ENCODE data around the gene CCR5.
"Not testable (repeated sequence)": the region's sequence is repeated elsewhere in the genome, so short reads cannot be mapped to it uniquely, and the experiment has no call there.

Gene CCR5

DNA sequence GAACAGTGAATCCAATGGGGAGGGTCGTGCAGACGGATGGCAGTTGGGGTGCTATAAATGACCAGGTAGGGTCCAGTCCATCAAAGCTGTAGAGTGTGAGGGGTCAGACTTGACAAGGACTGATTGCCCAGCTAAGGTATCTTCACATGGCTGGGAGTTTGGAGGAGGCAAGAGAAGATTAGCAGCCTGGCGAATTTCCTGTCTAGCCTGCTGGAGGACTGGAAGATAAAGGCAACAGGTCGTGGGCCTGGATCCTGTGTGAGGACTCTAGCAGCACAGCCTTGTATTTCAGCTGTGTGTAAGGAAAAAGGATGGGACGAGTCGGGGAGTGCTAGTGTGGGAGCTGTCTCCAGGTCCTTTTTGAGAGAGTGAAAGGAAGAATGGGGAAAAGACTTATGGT is 18.6 kb downstream of the CCR5 start:
- Histone ChIP-seq H3K27me3 (ENCODE audit: low read depth, low read length) (no peaks in the 10 kb centered on the region), H3K4me1 (ENCODE audit: control insufficient read depth in 1 of 2, insufficient read depth in 2 of 2, low read length in 2 of 2) (no peaks in the 10 kb centered on the region), H3K27ac (ENCODE audit: low read length) (no peak overlapping the region), H3K9me3 (ENCODE audit: control insufficient read depth in 1 of 2, low read length in 2 of 2) (no peaks in the 10 kb centered on the region), H3K36me3 (ENCODE audit: control insufficient read depth in 1 of 2, insufficient read depth in 2 of 2, low read length in 2 of 2) (no peaks in the 10 kb centered on the region), H3K4me3 (ENCODE audit: low read depth in 1 of 2, low read length in 2 of 2) (no peak overlapping the region)

DNA sequence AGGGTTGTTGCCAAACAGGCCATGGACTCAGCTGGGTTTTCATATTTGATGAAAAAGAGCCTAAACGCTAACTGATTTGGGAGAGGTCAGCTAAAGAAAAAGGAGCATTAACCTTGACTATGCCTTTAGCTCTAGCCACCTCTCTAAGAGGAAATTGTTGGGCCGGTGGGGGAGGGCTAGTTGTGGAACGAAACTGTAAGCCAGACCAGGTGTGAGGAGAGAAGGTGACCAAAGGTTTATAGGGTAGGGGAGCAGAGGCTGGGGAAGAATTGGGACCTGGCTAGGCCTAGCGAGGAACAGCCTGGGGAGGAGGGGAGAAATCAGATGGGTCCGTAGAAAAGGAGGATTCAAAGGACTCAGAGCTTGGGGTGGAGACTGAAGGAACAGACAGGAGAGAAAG is 20.8 kb downstream of the CCR5 start:
- H3K27me3 ChIP-seq (ENCODE audit: low read depth, low read length); H3K36me3 ChIP-seq (ENCODE audit: control insufficient read depth in 1 of 2, insufficient read depth in 2 of 2, low read length in 2 of 2); H3K4me3 ChIP-seq (ENCODE audit: low read depth in 1 of 2, low read length in 2 of 2); H3K9me3 ChIP-seq (ENCODE audit: control insufficient read depth in 1 of 2, low read length in 2 of 2); H3K27ac ChIP-seq (ENCODE audit: low read length); H3K4me1 ChIP-seq (ENCODE audit: control insufficient read depth in 1 of 2, insufficient read depth in 2 of 2, low read length in 2 of 2): not testable (repeated sequence)

DNA sequence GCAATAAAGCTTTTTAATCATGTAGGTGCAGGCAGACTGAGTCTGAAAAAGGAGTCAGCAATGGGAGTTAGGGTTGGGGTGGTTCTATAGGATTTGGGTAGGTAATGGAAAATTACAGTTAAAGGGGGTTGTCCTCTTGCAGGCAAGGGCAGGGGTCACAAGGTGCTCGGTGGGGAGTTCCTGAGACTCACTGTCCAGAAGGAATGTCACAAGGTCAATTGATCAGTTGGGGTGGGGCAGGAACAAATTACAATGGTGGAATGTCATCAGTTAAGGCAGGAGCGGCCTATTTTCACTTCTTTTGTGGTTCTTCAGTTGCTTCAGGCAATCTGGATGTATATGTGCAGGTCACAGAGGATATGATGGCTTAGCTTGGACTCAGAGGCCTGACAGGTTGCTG is 22.3 kb downstream of the CCR5 start:
- no peak overlapping the region for H3K4me3 ChIP-seq (ENCODE audit: low read depth in 1 of 2, low read length in 2 of 2)
- H3K27ac ChIP-seq (ENCODE audit: low read length), result no peak overlapping the region
- H3K9me3 ChIP-seq (ENCODE audit: control insufficient read depth in 1 of 2, low read length in 2 of 2), result no peaks in the 10 kb centered on the region
- no peaks in the 10 kb centered on the region for H3K4me1 ChIP-seq (ENCODE audit: control insufficient read depth in 1 of 2, insufficient read depth in 2 of 2, low read length in 2 of 2)
- no peaks in the 10 kb centered on the region for H3K27me3 ChIP-seq (ENCODE audit: low read depth, low read length)
- no peaks in the 10 kb centered on the region for H3K36me3 ChIP-seq (ENCODE audit: control insufficient read depth in 1 of 2, insufficient read depth in 2 of 2, low read length in 2 of 2)

DNA sequence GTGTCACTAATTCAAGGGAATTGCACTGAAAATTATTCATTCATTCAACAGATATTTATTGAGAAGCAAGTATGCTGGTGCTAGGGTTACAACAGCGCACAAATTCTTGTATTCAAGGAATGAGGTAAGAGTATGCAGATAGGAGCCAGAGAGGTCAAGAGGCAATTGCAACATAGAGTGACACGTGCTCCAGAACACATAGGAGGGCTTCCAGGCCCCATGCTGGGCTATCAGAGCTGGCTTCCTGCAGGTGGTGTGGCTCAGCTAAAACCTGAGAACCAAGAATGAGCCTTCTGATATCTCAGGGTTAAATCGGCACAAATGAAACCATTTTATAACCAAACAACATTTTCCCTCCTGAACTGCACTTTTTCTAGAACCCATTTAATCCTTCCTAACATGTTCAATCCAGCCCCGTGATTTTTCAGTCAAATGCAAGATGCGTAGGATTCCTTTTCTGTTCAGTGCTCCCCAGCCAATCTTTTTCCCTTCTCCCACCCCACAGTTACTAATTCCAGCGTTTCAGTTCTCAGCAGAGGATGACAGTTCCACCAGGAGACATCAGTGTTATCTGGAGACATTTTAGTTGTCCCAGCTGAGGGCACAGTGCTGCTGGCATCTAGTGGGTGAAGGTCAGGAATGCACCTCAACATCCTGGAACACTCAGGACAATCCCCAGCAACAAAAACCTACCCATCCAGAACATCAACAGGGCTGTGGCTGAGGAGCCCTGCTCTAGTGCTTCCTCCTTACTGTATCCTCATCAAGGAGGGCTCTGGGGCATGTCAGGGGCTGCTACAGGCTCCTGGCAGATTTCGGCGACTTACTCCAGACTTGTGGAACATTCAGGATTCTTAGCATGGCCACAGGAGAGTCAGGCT is 23.0 kb downstream of the CCR5 start:
- Histone ChIP-seq H3K36me3 (ENCODE audit: control insufficient read depth in 1 of 2, insufficient read depth in 2 of 2, low read length in 2 of 2) (no peaks in the 10 kb centered on the region), H3K4me1 (ENCODE audit: control insufficient read depth in 1 of 2, insufficient read depth in 2 of 2, low read length in 2 of 2) (no peaks in the 10 kb centered on the region), H3K9me3 (ENCODE audit: control insufficient read depth in 1 of 2, low read length in 2 of 2) (no peaks in the 10 kb centered on the region), H3K27me3 (ENCODE audit: low read depth, low read length) (no peaks in the 10 kb centered on the region), H3K4me3 (ENCODE audit: low read depth in 1 of 2, low read length in 2 of 2) (no peak overlapping the region), H3K27ac (ENCODE audit: low read length) (no peak overlapping the region)

GRCh38 chr3:46395210-46395661 is 24.5 kb downstream of the CCR5 start:
- Histone ChIP-seq H3K27me3 (ENCODE audit: low read depth, low read length) (no peaks in the 10 kb centered on the region), H3K36me3 (ENCODE audit: control insufficient read depth in 1 of 2, insufficient read depth in 2 of 2, low read length in 2 of 2) (no peaks in the 10 kb centered on the region), H3K27ac (ENCODE audit: low read length) (no peak overlapping the region), H3K4me1 (ENCODE audit: control insufficient read depth in 1 of 2, insufficient read depth in 2 of 2, low read length in 2 of 2) (no peaks in the 10 kb centered on the region), H3K4me3 (ENCODE audit: low read depth in 1 of 2, low read length in 2 of 2) (no peak overlapping the region), H3K9me3 (ENCODE audit: control insufficient read depth in 1 of 2, low read length in 2 of 2) (no peaks in the 10 kb centered on the region)

DNA sequence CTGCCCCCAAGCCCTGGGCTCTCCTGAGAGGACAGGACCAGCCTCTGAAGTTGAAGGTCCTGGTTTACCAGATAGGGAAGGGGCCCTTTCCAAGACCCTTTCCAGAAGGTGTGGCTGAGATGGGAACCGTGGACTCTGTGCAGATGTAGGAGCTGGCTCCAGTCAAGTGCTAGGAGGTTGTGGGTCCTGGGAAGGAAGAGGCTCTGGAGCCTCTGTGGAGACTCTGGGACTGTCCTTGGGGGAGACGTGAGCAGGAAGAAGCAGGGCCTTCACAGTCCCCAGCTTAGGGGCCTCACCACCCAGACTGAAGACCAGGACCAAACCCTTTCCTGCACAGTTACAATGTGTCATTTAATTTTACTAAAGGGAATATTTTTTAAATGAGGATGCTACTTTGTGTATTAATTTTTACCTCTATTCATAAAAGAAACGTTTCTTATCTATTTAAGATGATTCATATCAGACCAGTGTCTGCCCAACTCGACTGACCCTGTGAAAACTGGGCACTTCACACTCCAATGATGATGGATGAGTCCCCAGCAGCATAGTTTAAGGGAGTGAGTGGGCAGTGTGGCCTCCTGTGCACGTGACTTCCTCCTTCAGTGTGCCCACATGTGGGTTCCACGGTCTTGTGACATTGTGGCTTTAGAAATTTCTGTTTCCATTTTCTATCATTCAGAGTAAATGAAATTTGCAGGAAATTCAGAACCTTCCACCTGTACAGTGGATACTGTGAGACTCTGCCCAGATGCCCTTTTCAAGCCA is 25.2 kb downstream of the CCR5 start:
- Histone ChIP-seq H3K4me3 (ENCODE audit: low read depth in 1 of 2, low read length in 2 of 2) (no peak overlapping the region), H3K27ac (ENCODE audit: low read length) (no peak overlapping the region), H3K36me3 (ENCODE audit: control insufficient read depth in 1 of 2, insufficient read depth in 2 of 2, low read length in 2 of 2) (no peaks in the 10 kb centered on the region), H3K27me3 (ENCODE audit: low read depth, low read length) (no peaks in the 10 kb centered on the region), H3K9me3 (ENCODE audit: control insufficient read depth in 1 of 2, low read length in 2 of 2) (no peaks in the 10 kb centered on the region), H3K4me1 (ENCODE audit: control insufficient read depth in 1 of 2, insufficient read depth in 2 of 2, low read length in 2 of 2) (no peaks in the 10 kb centered on the region)

DNA sequence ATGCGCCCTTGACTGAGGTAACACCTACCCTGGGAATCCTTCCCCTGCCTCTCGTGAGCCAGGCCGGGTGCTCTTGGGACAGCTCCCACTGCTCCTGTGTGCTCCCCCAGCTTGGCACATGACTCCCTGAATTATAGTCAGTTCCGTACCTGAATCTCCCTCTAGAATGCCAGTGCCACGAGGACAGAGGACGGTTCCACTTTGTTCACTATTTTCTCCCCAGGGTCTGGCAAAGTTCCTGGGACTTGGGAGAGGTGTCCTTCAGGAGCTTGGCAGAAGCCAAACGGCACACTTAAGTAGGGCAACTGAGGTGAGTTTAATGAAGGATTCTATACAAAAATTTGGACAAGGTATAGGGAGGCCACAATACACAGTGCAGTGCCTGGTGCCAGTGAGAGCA is 26.4 kb downstream of the CCR5 start:
- Histone ChIP-seq H3K4me1 (ENCODE audit: control insufficient read depth in 1 of 2, insufficient read depth in 2 of 2, low read length in 2 of 2) (no peaks in the 10 kb centered on the region), H3K4me3 (ENCODE audit: low read depth in 1 of 2, low read length in 2 of 2) (no peak overlapping the region), H3K36me3 (ENCODE audit: control insufficient read depth in 1 of 2, insufficient read depth in 2 of 2, low read length in 2 of 2) (no peaks in the 10 kb centered on the region), H3K27me3 (ENCODE audit: low read depth, low read length) (no peaks in the 10 kb centered on the region), H3K9me3 (ENCODE audit: control insufficient read depth in 1 of 2, low read length in 2 of 2) (no peaks in the 10 kb centered on the region), H3K27ac (ENCODE audit: low read length) (no peak overlapping the region)

GRCh38 chr3:46398186-46398955 is 27.6 kb downstream of the CCR5 start:
- H3K9me3 ChIP-seq (ENCODE audit: control insufficient read depth in 1 of 2, low read length in 2 of 2), result no peaks in the 10 kb centered on the region
- H3K27ac ChIP-seq (ENCODE audit: low read length), result no peak overlapping the region
- no peaks in the 10 kb centered on the region for H3K27me3 ChIP-seq (ENCODE audit: low read depth, low read length)
- no peaks in the 10 kb centered on the region for H3K36me3 ChIP-seq (ENCODE audit: control insufficient read depth in 1 of 2, insufficient read depth in 2 of 2, low read length in 2 of 2)
- no peaks in the 10 kb centered on the region for H3K4me1 ChIP-seq (ENCODE audit: control insufficient read depth in 1 of 2, insufficient read depth in 2 of 2, low read length in 2 of 2)
- no peak overlapping the region for H3K4me3 ChIP-seq (ENCODE audit: low read depth in 1 of 2, low read length in 2 of 2)

GRCh38 chr3:46399098-46399497 is 28.4 kb downstream of the CCR5 start:
- Histone ChIP-seq H3K27me3 (ENCODE audit: low read depth, low read length) (no peaks in the 10 kb centered on the region), H3K9me3 (ENCODE audit: control insufficient read depth in 1 of 2, low read length in 2 of 2) (no peaks in the 10 kb centered on the region), H3K36me3 (ENCODE audit: control insufficient read depth in 1 of 2, insufficient read depth in 2 of 2, low read length in 2 of 2) (no peaks in the 10 kb centered on the region), H3K4me1 (ENCODE audit: control insufficient read depth in 1 of 2, insufficient read depth in 2 of 2, low read length in 2 of 2) (no peaks in the 10 kb centered on the region), H3K4me3 (ENCODE audit: low read depth in 1 of 2, low read length in 2 of 2) (no peak overlapping the region), H3K27ac (ENCODE audit: low read length) (no peak overlapping the region)

DNA sequence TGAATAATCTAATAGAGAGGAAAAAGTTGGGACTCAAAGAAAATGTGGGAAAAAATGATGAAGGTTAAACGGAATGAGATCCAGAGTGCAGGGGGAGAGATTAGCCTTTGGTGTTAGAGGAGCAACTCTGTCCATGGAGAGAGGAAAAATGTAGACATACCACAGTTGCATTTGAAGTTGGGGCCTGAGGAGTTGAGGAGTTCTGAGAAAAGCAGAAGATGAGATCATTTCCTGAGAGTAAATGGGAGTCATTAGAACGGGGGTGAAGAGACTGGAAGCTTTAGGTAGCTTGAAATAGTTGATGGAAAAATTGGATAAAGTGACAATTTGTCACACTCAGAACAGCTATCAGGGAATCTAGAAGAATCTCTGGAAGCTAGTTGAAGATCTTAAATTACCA is 28.8 kb downstream of the CCR5 start:
- no peak overlapping the region for H3K4me3 ChIP-seq (ENCODE audit: low read depth in 1 of 2, low read length in 2 of 2)
- H3K27me3 ChIP-seq (ENCODE audit: low read depth, low read length), result no peaks in the 10 kb centered on the region
- no peaks in the 10 kb centered on the region for H3K4me1 ChIP-seq (ENCODE audit: control insufficient read depth in 1 of 2, insufficient read depth in 2 of 2, low read length in 2 of 2)
- no peaks in the 10 kb centered on the region for H3K36me3 ChIP-seq (ENCODE audit: control insufficient read depth in 1 of 2, insufficient read depth in 2 of 2, low read length in 2 of 2)
- no peaks in the 10 kb centered on the region for H3K9me3 ChIP-seq (ENCODE audit: control insufficient read depth in 1 of 2, low read length in 2 of 2)
- H3K27ac ChIP-seq (ENCODE audit: low read length), result no peak overlapping the region

DNA sequence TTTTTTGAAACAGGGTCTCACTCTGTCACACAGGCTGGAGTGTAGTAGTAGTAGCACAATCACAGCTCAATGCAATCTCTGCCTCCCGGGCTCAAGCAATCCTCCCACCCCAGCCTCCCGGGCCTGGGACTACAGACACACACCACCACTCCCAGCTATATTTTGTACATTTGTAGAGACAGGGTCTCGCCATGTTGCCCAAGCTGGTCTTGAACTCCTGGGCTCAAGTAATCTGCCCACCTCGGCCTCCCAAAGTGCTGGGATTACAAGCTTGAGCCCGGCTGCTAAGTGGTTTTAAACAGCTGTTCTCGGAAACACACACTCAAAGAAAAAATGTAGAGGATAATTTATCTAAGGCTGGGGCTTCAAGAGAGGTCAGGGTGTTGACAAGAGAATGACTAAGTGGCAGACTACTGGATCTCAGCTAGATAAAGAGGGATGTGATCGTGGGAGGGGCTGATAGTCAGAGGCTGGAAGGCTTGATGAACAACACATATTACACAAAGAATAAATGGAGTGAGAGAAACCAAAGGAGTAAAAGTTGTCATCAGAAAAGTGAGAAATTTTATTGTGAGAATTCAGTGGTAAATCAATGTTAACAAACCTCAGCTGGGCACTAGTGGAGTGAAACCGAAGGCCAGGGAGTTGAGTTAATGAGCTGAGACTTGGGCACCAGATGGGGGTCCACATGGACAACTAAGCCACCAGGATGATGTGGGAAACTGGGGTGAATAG is 29.4 kb downstream of the CCR5 start:
- no peaks in the 10 kb centered on the region for H3K9me3 ChIP-seq (ENCODE audit: control insufficient read depth in 1 of 2, low read length in 2 of 2)
- no peak overlapping the region for H3K27ac ChIP-seq (ENCODE audit: low read length)
- no peak overlapping the region for H3K4me3 ChIP-seq (ENCODE audit: low read depth in 1 of 2, low read length in 2 of 2)
- no peaks in the 10 kb centered on the region for H3K27me3 ChIP-seq (ENCODE audit: low read depth, low read length)
- no peaks in the 10 kb centered on the region for H3K36me3 ChIP-seq (ENCODE audit: control insufficient read depth in 1 of 2, insufficient read depth in 2 of 2, low read length in 2 of 2)
- H3K4me1 ChIP-seq (ENCODE audit: control insufficient read depth in 1 of 2, insufficient read depth in 2 of 2, low read length in 2 of 2), result no peaks in the 10 kb centered on the region
